IPS DF 19.7 (cell line): ENCODE data around the gene SPATA21.

Source experiments
- DNase-seq: peaks from one replicate; pipeline ENCODE4 v3.0.0-alpha.2; 2013; ENCODE audit warnings: low read depth, low spot score

SPATA21 gene

GRCh38 chr1:16451841-16452528 is 14.8 kb upstream of the SPATA21 start:
- no peak for DNase-seq

- no peak for DNase-seq
Measured at GRCh38 chr1:16450863-16451481, 13.7 kb upstream of the SPATA21 start.

GRCh38 chr1:16449666-16450065 is 12.4 kb upstream of the SPATA21 start:
- no peak for DNase-seq

- no peak for DNase-seq
Measured at GRCh38 chr1:16449065-16449464, 11.8 kb upstream of the SPATA21 start.

DNA sequence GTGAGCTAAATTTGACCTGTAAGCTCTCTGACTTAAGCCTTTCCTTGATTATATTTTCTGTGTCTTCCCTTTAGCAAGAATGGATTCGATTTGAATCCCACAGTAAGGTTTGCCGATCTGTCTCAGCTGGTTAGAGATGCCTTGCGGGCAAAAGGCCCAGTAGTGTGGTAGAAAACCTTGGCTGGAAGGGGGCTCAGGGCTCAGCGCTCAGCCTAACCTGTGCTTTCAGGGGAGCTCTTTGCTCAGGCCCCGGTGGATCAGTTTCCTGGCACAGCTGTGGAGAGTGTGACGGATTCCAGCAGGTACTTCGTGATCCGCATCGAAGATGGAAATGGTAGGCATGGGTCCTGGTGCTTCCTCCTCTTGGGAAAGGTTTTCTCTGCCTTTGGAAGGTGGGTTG is 10.4 kb upstream of the SPATA21 start:
- no peak for DNase-seq

- no peak for DNase-seq
Measured at GRCh38 chr1:16446116-16446515, 8.9 kb upstream of the SPATA21 start.

DNA sequence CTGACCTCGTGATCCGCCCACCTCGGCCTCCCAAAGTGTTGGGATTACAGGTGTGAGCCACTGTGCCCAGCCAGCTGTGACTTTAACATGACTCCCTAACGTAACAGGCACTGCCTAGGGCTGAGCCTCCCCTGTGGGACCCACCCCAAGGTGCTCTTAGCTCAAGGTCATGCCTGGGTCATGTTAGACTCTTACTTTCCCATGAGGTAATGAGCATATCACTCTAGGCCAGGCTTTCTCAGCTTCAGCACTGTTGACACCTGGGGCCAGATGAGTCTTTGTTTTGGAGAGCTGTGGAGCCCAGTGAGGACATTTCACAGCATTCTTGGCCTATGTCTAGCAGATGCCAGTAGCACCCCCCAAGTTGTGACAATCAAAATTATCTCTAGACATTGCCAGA is 7.8 kb upstream of the SPATA21 start:
- no peak for DNase-seq

- DNase-seq, result no peak
Measured at GRCh38 chr1:16443975-16444770, 6.9 kb upstream of the SPATA21 start.

DNA sequence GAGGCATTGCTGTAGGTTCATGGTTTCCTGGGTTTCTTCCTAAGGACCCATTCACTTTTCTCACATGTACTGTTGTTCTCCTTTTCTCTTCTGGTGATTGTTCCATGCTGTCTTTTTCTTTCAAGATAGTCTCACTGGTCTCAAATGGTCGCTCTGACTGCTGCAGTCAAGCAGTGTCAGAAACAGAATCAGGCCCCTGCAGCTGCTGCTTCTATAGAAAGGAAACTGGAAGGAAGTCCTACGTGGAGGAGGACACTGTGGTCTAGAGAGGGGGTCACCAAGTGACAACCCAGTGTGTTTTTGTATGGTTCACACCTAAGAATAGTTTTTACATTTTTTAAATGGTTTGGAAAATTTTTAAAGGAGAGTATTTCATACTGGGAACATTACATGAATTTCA is 5.7 kb upstream of the SPATA21 start:
- DNase-seq, result no peak

GRCh38 chr1:16442265-16442664 is 5.0 kb upstream of the SPATA21 start:
- no peak for DNase-seq

- DNase-seq, result no peak
Measured at GRCh38 chr1:16441282-16441665, 4.0 kb upstream of the SPATA21 start.

- peak; percentile 76 for DNase-seq
Measured at GRCh38 chr1:16440470-16441281, 3.5 kb upstream of the SPATA21 start, which contains the start of gene NECAP2. NECAP2 (plus strand) TSS chr1:16440724; CDS start chr1:16440762, 38 bp downstream.

DNA sequence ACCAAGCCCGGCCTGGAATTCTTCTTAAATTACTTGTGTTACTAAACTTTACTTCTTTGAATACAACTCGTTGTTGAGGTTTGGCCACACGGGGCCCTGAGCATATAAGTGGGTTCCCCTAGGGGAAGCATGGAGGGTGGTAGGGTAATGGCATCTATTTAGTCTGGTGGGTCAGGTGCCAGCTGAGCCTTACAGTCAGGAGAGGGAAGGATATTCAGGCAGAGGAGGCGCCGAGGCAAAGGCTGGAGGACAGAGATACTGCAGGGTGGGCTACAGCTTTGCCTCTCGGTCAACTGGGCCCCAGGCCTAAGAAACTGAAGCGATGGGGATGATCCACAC is 2.9 kb upstream of the SPATA21 start:
- peak; percentile 17 for DNase-seq

DNA sequence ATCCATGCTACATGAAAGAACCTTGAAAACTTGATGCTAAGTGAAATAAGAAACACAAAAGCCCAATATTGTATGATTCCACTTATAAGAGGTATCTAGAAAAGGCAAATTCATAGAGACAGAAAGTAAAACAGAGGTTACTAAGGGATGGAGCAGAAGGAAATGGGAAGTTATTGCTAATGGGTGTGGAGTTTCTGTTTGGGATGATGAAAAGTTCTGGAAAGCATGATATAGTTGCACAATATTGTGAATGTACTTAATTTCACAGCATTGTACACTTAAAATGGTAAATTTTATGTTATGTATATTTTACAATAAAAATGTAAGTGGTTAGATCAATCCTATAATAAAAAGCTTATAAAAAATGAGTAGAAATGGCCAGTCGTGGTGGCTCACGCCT is 1.7 kb upstream of the SPATA21 start:
- no peak for DNase-seq

DNA sequence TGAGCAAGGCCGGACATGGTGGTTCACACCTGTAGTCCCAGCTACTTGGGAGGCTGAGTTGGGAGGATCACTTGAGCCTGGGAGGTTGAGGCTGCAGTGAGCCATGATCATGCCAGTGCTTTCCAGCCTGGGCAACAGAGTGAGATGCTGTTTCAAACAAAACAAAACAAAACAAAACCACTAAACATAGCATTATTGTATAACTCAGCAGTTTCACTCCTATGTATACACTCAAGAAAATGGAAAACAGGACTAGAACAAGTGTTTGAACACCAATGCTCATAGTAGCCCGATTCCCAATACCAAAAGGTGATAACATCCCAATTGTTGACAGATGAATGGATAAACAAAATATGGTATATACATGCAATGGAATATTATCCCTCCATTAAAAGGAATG is 1.3 kb upstream of the SPATA21 start:
- no peak for DNase-seq

DNA sequence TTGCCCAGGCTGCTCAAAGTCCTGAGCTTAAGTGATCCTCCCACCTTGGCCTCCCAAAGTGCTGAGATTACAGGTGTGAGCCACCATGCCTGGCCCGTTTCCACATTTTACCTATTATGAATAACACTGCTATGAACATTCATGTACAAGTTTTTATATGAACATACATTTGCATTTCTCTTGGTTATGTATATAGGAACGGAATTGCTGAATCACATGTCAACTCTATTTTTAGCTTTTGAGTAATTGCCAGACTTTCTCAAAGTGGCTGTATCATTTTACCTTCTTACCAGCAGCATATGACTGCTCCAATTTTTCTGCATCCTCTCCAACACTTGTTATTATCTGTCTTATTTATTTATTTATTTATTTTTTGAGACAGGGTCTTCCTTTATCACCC is 2.7 kb downstream of the SPATA21 start:
- DNase-seq, result no peak

- DNase-seq, result no peak
Measured at GRCh38 chr1:16434007-16434406, 3.2 kb downstream of the SPATA21 start.

DNA sequence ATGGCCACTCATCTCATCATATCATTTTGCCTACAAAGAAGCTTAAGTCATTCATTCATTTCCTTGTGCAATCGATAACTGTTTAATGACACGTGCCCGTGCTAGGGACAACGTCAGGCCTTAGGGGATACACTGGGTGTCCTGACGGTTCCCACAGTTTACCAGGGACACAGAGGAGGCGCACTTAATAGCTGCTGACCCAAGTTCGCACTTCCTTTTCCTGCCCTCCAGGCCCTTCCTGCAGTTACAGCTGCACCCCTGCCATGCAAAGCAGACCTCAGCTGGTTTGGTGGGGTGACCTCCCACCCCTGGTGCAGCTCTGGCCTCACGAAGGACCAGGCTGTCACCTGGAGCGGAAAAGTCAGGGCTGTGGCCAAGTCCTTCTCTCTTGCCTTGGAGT is 4.2 kb downstream of the SPATA21 start:
- no peak for DNase-seq

DNA sequence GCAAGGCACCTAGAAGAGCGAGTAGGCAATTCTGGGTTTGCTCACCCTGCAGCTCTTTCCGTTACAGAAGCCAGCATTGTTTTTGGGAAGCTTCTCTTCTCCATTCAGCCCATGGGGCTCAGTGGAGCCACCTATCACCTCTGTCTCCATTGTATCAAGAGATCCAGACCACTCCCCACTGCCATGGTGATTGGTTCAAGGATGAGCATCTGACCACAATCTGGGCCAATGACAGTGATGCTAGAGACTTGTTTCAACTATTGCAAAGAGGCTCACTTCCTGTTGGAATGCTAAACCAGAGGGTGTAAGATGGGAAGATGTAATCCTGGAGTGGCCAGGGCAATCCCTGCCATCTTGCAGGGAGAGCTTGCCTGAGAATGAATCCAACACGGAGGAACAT is 6.6 kb downstream of the SPATA21 start:
- DNase-seq, result peak; percentile 73

DNA sequence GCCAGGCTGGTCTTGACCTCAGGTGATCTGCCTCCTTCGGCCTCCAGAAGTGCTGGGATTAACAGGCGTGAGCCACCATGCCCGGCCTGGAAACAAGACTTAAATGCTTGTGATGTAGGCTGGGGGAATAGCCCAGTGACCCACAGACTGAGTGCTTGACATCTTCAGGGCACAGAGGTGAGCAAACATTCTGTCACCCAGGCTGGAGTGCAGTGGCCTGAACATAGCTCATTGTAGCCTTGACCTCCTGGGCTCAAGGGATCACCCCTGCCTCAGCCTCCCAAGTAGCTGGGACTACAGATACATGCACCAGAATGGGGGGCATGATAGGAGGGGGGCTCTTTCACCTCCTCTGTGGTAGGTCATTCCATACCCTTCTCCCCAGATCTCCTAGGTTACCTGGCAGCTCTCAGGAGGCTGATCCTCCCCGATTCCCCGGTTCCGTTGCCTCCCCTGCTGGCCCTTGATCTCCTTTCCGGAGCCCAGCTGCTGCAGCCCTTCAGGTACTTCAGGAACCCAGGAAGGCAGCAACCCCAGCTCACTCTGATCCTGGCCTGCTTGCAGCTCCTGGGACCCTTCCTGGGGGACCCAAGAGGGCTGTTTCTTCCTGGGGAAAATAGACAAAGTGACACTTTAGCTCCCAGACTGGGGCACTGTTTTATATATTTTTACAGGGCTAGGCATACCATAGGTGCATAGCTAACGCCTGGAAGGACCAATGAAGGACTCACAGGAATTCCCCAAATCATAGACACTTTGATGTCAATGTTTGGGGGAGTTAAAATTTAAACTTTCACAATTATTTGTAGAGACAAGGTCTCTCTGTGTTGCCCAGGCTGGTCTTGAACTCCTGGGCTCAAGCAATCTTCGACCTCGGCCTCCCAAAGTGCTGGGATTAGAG is 11.8 kb downstream of the SPATA21 start:
- no peak for DNase-seq

DNA sequence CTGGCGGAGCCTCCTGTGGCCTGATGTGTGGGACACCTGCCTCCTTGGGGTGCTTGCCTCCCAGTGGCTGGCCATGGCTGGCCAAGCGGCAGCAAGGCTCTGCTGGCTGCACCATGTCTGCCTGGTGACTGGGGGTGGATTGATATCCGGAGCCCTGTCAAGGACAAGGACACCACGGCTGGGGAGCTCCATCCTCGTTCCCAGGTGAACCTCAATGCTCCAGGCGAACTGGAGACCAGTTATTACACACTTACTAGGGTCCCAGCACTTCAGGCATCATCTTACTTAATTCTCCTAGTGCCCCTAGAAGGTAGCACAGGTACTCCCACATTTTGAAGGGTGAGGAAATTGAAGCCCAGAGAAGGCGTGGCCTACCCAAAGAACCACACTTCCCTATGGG is 15.2 kb downstream of the SPATA21 start:
- DNase-seq, result no peak
